Measurements from ENCODE around the gene WFDC11.
"Not testable (repeated sequence)": the region's sequence is repeated elsewhere in the genome, so short reads cannot be mapped to it uniquely, and the experiment has no call there.

Gene WFDC11

DNA sequence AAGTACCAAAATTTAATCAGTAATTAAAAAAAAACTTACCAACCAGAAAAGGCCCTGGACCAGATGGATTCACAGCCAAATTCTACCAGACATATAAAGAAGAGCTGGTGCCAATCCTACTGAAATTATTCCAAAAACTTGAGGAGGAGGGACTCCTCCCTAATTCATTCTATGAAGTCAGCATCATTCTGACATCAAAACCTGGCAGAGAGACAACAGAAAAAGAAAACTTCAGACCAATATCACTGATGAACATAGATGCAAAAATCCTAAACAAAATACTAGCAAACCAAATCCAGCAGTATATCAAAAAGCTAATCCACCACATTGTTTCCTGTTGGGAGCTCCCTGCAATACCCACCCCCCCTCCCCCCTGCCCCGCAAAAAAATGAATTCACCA is at the start of gene WFDC11:
Gene WFDC11 (minus strand): TSS at position 101 of the 400 bp plus-strand sequence. CDS start 19,639 bp downstream, outside the sequence.
- DNase-seq (ENCODE audit: low read depth in 1 of 2, low spot score in 1 of 2), result no peak

GRCh38 chr20:45716141-45716688 is 46.2 kb upstream of the WFDC11 start:
- not testable (repeated sequence) for DNase-seq (ENCODE audit: low read depth in 1 of 2, low spot score in 1 of 2)

- no peak for DNase-seq (ENCODE audit: low read depth in 1 of 2, low spot score in 1 of 2)
Measured at GRCh38 chr20:45704969-45705637, 35.1 kb upstream of the WFDC11 start, which contains the start of gene WFDC10B. Gene WFDC10B (minus strand): TSS chr20:45705019. CDS start chr20:45685992, 19,027 bp downstream.

GRCh38 chr20:45701873-45702272 is 31.8 kb upstream of the WFDC11 start, which contains the start of gene WFDC13:
Gene WFDC13 (plus strand): TSS chr20:45702038. CDS start chr20:45702124, 86 bp downstream.
- no peak for DNase-seq (ENCODE audit: low read depth in 1 of 2, low spot score in 1 of 2)

DNA sequence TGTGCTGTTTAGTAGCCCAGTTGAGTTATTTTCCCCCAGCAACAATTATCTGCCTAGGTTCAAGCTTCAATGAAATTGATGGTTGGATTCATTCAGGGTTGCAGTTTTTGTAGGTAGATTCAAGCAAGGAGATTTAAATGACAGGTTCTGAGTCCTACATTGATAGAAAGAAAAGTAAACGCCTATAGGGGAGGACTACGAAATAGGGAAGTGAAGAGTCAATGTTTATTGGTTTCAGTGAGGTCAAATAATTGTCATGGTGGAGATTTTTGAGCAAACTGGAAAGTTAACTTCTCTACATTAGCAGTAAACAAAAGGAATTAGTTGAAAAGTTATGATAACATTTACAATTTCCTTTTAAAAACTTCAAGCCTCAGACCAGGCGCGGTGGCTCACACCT is 31.1 kb upstream of the WFDC11 start:
- DNase-seq (ENCODE audit: low read depth in 1 of 2, low spot score in 1 of 2), result no peak

- DNase-seq (ENCODE audit: low read depth in 1 of 2, low spot score in 1 of 2), result no peak
Measured at GRCh38 chr20:45695496-45695895, 25.5 kb upstream of the WFDC11 start.

DNA sequence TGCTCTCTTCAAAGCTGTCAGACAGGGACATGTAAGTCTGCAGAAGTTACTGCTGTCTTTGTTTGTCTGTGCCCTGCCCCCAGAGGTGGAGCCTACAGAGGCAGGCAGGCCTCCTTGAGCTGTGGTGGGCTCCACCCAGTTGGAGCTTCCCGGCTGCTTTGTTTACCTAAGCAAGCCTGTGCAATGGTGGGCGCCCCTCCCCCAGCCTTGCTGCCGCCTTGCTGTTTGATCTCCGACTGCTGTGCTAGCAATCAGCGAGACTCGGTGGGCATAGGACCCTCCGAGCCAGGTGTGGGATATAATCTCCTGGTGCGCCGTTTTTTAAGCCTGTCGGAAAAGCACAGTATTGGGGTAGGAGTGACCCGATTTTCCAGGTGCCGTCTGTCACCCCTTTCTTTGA is 23.3 kb upstream of the WFDC11 start:
- not testable (repeated sequence) for DNase-seq (ENCODE audit: low read depth in 1 of 2, low spot score in 1 of 2)

- no peak for DNase-seq (ENCODE audit: low read depth in 1 of 2, low spot score in 1 of 2)
Measured at GRCh38 chr20:45685896-45686295, 15.9 kb upstream of the WFDC11 start.

- no peak for DNase-seq (ENCODE audit: low read depth in 1 of 2, low spot score in 1 of 2)
Measured at GRCh38 chr20:45679650-45680049, 9.6 kb upstream of the WFDC11 start.

GRCh38 chr20:45672765-45673164 is 2.7 kb upstream of the WFDC11 start:
- no peak for DNase-seq (ENCODE audit: low read depth in 1 of 2, low spot score in 1 of 2)

DNA sequence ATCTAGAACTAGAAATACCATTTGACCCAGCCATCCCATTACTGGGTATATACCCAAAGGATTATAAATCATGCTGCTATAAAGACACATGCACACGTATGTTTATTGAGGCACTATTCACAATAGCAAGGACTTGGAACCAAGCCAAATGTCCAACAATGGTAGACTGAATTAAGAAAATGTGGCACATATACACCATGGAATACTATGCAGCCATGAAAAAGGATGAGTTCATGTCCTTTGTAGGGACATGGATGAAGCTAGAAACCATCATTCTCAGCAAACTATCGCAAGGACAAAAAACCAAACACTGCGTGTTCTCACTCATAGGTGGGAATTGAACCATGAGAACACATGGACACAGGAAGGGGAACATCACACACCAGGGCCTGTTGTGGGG is 13.0 kb downstream of the WFDC11 start:
- not testable (repeated sequence) for DNase-seq (ENCODE audit: low read depth in 1 of 2, low spot score in 1 of 2)

- DNase-seq (ENCODE audit: low read depth in 1 of 2, low spot score in 1 of 2), result not testable (repeated sequence)
Measured at GRCh38 chr20:45651726-45652125, 18.3 kb downstream of the WFDC11 start.

DNA sequence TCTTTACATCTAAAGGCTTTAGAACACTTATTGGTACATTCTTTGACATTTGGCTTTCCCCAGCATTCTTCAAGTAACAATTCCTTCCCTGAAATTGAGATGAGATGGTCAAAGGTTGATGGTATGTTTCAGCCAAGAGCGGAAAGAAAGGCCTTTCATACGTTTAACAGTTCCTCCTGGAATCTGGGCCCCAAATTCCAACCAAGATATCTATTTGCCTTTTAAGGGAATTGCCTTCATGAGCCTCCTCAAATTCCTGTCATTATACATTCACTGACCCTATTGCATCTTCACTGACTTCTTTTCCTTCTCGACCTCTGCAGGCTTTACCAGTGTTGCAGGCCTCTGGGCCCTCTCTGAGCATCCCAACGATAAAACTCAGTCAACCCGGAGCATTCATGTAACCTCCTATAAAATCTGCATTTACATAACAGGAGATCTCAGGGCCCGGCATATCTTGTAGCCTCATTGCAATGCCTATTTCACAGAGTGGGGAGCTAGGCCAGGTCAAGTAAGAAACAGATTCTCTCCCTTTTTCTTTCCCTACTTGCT is 20.7 kb downstream of the WFDC11 start:
- no peak for DNase-seq (ENCODE audit: low read depth in 1 of 2, low spot score in 1 of 2)

DNA sequence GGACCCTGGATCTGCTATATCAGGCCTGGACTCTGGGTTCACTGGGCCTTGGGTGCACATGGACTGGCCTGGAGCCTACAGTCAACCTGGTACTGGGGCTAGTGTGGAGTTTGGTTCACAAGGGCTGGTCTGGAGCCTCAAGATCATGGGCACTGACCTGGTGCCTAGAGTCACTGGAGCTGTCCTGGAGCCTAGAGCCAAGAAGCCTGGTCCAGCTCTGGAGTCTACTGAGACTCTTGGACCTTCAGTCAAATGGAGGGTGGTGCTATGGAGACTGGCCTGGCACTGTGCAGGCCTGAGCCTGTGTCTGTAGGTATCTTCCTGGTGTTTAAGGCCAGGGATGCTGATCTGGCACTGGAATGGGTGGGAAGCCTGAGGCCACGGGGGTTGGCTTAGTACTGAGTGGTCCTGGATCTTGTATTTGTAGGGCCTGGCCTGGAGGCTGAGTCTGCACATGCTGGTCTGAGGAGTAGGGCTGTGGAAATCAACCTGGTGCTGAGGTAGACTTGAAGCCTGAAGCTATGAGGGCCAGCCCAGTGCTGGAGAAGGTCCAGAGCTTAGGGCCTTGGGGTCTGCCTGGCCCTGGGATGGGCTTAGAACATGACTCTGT is 22.5 kb downstream of the WFDC11 start:
- no peak for DNase-seq (ENCODE audit: low read depth in 1 of 2, low spot score in 1 of 2)

DNA sequence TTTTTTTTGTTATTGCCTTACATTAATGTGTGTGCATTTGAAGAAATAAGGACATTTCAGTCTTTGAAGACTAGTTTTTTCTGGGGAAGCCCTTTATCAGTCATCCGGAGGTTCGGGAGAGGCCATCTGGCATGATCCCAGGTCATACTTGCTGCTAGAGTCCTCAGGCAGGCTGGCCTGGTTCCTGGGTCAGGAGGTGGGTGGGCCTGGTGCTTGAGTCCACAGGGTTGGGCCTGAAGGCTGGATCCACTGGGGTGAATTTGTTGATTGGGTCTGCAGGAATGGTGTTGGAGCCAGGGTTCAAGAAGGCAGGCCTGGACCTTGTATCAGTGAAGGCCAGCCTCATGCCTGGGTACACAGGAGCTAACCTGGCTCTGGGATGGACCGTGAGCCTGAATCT is 23.2 kb downstream of the WFDC11 start:
- DNase-seq (ENCODE audit: low read depth in 1 of 2, low spot score in 1 of 2), result no peak

DNA sequence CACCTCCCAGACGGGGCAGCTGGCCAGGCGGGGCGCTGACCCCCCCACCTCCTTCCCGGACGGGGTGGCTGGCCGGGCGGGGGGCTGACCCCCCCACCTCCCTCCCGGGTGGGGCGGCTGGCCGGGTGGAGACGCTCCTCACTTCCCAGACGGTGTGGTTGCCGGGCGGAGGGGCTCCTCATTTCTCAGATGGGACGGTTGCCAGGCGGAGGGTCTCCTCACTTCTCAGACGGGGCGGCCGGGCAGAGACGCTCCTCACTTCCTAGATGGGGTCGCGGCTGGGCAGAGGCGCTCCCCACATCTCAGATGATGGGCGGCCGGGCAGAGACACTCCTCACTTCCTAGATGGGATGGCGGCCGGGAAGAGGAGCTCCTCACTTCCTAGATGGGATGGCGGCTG is 24.2 kb downstream of the WFDC11 start:
- not testable (repeated sequence) for DNase-seq (ENCODE audit: low read depth in 1 of 2, low spot score in 1 of 2)

DNA sequence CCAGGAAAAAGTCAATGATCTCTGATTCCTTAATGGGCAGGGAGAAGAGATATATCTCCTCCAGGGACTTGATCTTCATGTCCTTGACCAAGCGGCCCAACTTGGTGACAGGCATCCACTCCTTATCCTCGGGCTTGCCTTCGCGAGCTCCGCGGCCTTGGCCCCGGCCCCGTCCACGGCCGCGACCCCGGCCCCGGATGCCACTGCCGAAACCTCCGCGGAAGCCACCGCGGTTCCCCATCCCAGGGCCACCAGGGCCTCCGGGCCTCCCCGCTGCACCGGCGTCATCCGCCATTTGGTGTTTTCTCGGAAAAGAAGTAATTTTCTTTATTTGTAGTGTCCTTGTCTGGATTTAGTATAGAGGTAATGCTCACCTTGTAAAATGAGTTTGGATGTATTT is 29.0 kb downstream of the WFDC11 start:
- DNase-seq (ENCODE audit: low read depth in 1 of 2, low spot score in 1 of 2), result not testable (repeated sequence)

DNA sequence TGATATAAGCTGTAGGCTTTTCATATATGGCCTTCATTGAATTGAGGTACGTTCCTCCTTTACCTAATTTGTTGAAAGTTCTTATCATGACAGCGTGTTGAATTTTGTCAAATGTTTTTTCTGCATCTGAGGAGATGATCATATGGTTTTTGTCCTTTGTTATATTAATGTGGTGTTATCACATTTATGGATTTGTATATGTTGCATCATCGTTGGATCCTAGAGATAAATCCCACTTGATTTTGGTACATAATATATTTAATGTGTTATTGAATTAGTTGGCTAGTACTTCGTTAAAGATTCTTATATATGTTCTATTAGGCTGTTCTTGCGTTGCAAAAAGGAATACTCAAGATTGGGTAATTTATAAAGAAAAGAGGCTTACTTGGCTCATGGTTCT is 30.4 kb downstream of the WFDC11 start:
- no peak for DNase-seq (ENCODE audit: low read depth in 1 of 2, low spot score in 1 of 2)

DNA sequence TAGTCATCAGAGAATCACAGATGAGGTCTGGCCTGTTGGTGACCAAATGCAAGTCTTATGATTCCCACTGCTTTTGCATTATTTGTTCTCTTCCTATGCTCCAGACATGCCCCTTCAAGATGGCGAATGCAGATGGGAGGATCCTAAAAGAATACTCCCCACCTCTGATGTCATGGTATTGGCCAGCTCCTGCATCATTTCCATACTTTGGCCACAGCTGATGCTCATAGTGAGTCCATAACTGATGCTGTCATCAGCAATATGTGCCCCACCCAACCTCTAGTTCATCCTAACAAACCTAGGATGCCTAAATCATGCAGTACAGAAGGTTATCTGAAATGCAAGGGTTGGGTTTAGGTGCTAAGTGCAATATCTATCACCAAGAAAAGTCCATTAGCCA is 33.5 kb downstream of the WFDC11 start:
- no peak for DNase-seq (ENCODE audit: low read depth in 1 of 2, low spot score in 1 of 2)

- DNase-seq (ENCODE audit: low read depth in 1 of 2, low spot score in 1 of 2), result no peak
Measured at GRCh38 chr20:45631184-45631583, 38.9 kb downstream of the WFDC11 start, which contains the start of gene WFDC9. Gene WFDC9 (minus strand): TSS chr20:45631284. CDS start chr20:45610181, 21,103 bp downstream.

- no peak for DNase-seq (ENCODE audit: low read depth in 1 of 2, low spot score in 1 of 2)
Measured at GRCh38 chr20:45630371-45630770, 39.7 kb downstream of the WFDC11 start.

All from activated CD4-positive, alpha-beta T cell treated with anti-CD3 and anti-CD28 coated beads, Interleukin-2, amount 50 U/mL, for 24 hours (primary cell).